Gastroesophageal sphincter (tissue), 4 donors: ENCODE measurements around the gene MYO1G. TPM values are rescaled to one million over a fixed set of nuclear protein-coding genes. Genes with fewer than 3 reads are reported as not detected.
A peak's percentile ranks its signal among the peaks of the same experiment; 100 is the strongest.
"Not testable (repeated sequence)": the region's sequence is repeated elsewhere in the genome, so short reads cannot be mapped to it uniquely, and the experiment has no call there.

Experiments used
- ATAC-seq: fragments of 150-250 bp; one replicate; pipeline ENCODE4 v1.9.1; 2016; ENCODE audit warnings: mild to moderate bottlenecking, moderate library complexity
- H3K27ac ChIP-seq, 4 donors: fragments of 200-600 bp; sonication (generic) in 3 of 4; 1 replicate in 3 of 4; 2 replicates in 1 of 4; pipeline ENCODE4 v1.5.1; 2016 to 2019
- H3K27me3 ChIP-seq: fragments of 200-600 bp; sonication (generic); one replicate; pipeline ENCODE4 v1.5.1; 2019
- H3K36me3 ChIP-seq, 2 donors: fragments of 200-600 bp; sonication (generic); one replicate each; pipeline ENCODE4 v1.5.1; 2019; ENCODE audit warnings: control low read depth in 1 of 2
- H3K4me1 ChIP-seq, 3 donors: fragments of 200-600 bp; sonication (generic); 1 replicate in 2 of 3; 2 replicates in 1 of 3; pipeline ENCODE4 v1.5.1; 2016 to 2019; ENCODE audit warnings: control low read depth in 2 of 3
- H3K4me3 ChIP-seq, 2 donors: fragments of 200-600 bp; sonication (generic); one replicate each; pipeline ENCODE4 v1.5.1; 2019; ENCODE audit warnings: mild to moderate bottlenecking in 1 of 2, moderate library complexity in 1 of 2
- H3K9me3 ChIP-seq, 3 donors: fragments of 200-600 bp; sonication (generic); one replicate each; pipeline ENCODE4 v1.5.1; 2017 to 2019; ENCODE audit warnings: control low read depth in 2 of 3
- CTCF ChIP-seq, 4 experiments: fragments of 200-600 bp in 2 of 4; fragments of 450-650 bp in 2 of 4; sonication (generic) in 1 of 4; IDR thresholded peaks; one replicate each; pipeline ENCODE4 v1.5.1; 2017 to 2019; ENCODE audit warnings: antibody characterized with exemption in 4 of 4, mild to moderate bottlenecking in 2 of 4, moderate library complexity in 2 of 4
- EP300 ChIP-seq: sonication (generic); formaldehyde crosslinking; IDR thresholded peaks from one replicate; pipeline ENCODE4 v1.6.1; 2017; ENCODE audit warnings: antibody characterized with exemption, mild to moderate bottlenecking
- POLR2A ChIP-seq, 2 donors: fragments of 450-650 bp; IDR thresholded peaks; one replicate each; pipeline ENCODE4 v1.6.1; 2017; ENCODE audit warnings: antibody characterized with exemption in 2 of 2, mild to moderate bottlenecking in 2 of 2, moderate library complexity in 1 of 2
- POLR2AphosphoS5 ChIP-seq: sonication (generic); formaldehyde crosslinking; IDR thresholded peaks from one replicate; pipeline ENCODE4 v1.6.1; 2017; ENCODE audit warnings: antibody characterized with exemption
- WGBS, 2 donors: methylation state at CpG; one replicate each; pipeline ENCODE4 v1.1.5; 2018; ENCODE audit warnings: low coverage in 1 of 2; 5-methylcytosine and 5-hydroxymethylcytosine counted together
- total RNA-seq, 4 donors: library from RNA; depleted of rRNA; stranded (reverse); fragments of >200 nt; gene quantifications; one replicate each; pipeline ENCODE4 v1.1.0, GENCODE V29; 2016

The MYO1G gene
- total RNA-seq, 4 donors from 2014 or later: 1.4 to 3.6 (median 2.0) TPM

GRCh38 chr7:44994877-44995554 lies 16.2 kb upstream of the MYO1G start:
- Histone ChIP-seq H3K36me3 (no peaks in the 10 kb centered on the region), H3K4me1 (peaks cover 0 to 9% (median 0%) of the 10 kb centered on the region in 3 donors), H3K4me3 (no peak overlapping the region), H3K27ac (no peak overlapping the region), H3K9me3 (no peaks in the 10 kb centered on the region), H3K27me3 (no peaks in the 10 kb centered on the region)
- 79 to 80% methylated on average over 5 of the region's 5 CpGs for WGBS, 2 donors
- TF ChIP-seq EP300 (no peak), CTCF (IDR thresholded peaks at IDR 0.05) (no peak), POLR2AphosphoS5 (no peak), POLR2A (IDR thresholded peaks at IDR 0.05) (no peak)
- ATAC-seq: no peak

DNA sequence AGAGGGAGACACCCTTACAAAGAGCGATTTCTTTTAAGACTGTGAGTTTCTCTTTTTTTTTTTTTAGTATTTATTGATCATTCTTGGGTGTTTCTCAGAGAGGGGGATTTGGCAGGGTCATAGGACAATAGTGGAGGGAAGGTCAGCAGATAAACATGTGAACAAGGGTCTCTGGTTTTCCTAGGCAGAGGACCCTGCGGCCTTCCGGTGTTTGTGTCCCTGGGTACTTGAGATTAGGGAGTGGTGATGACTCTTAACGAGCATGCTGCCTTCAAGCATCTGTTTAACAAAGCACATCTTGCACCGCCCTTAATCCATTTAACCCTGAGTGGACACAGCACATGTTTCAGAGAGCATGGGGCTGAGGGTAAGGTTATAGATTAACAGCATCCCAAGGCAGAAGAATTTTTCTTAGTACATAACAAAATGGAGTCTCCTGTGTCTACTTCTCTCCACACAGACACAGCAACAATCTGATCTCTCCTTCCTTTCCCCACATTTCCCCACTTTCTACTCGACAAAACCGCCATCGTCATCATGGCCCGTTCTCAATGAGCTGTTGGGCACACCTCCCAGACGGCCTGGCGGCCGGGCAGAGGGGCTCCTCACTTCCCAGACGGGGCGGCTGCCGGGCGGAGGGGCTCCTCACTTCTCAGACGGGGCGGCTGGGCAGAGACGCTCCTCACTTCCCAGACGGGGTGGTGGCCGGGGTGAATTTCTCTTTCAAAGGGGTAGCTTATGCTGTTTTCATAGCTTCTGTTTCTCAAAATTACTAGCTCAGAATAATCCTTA lies 13.4 kb upstream of the MYO1G start:
- H3K4me1 ChIP-seq, H3K36me3 ChIP-seq, H3K4me3 ChIP-seq, H3K27ac ChIP-seq, ATAC-seq, H3K27me3 ChIP-seq, H3K9me3 ChIP-seq: not testable (repeated sequence)
- 77 to 90% methylated on average over 1 to 8 of the region's 21 CpGs for WGBS, 2 donors

DNA sequence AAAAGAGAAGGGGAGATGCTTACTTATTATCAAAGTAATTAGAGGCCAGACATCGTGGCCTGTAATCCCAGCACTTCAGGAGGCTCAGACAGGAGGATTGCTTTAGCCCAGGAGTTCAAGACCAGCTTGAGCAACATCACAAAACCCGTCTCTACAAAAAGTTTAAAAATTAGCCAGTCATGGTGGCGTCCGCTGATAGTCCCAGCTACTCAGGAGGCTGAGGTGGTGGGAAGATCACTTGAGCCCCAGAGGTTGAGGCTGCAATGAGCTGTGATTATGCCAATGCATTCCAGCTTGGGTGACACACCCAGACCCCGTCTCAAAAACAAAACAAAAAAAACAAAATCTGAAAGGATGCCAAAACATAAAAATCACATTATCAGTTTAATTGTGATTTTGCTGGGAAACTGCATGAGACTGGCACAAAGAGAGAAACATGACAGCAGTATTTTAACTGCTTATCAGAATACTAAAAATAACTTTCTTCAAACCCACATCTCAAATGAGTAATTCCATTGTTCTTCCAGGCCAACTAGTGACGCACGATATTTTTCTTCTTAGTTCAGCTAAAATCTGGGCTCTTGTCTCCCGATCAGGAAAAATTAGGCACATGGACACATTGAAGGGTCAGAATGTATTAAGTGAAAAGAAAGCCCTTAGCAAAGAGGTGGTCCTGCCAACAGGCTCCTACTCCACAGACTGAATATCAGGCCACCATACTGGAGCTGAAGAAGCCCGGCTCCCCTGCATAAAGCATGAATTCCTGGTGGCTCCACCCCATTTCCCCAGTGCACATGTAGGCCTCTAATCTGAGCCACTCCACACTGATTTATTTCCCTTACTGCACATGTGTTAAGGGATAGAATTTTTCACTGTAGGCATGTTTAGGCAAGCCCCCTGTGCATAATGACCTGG lies 11.6 kb upstream of the MYO1G start:
- Histone ChIP-seq H3K27me3 (no peaks in the 10 kb centered on the region), H3K9me3 (no peaks in the 10 kb centered on the region), H3K27ac (peak overlapping the region in 2 of 4 donors; percentile 14 to 46), H3K4me3 (no peak overlapping the region), H3K36me3 (peaks cover 0 to 3% of the 10 kb centered on the region in 2 donors), H3K4me1 (peaks cover 0 to 18% (median 5%) of the 10 kb centered on the region in 3 donors)
- ATAC-seq: no peak
- 45 to 75% methylated on average over 5 to 6 of the region's 9 CpGs for WGBS, 2 donors
- no peak for TF ChIP-seq CTCF (IDR thresholded peaks at IDR 0.05)
- TF ChIP-seq POLR2A (IDR thresholded peaks at IDR 0.05): no peak
- TF ChIP-seq POLR2AphosphoS5: no peak
- TF ChIP-seq EP300: no peak

- peaks cover 0 to 15% of the 10 kb centered on the region in 2 donors for H3K36me3 ChIP-seq
- H3K4me1 ChIP-seq: peaks cover 0 to 30% (median 12%) of the 10 kb centered on the region in 3 donors
- H3K9me3 ChIP-seq: no peaks in the 10 kb centered on the region
- TF ChIP-seq POLR2A (IDR thresholded peaks at IDR 0.05): no peak
- no peak for TF ChIP-seq POLR2AphosphoS5
- TF ChIP-seq EP300: no peak
- TF ChIP-seq CTCF (IDR thresholded peaks at IDR 0.05): no peak
- WGBS, 2 donors: 86 to 94% methylated on average over 2 to 3 of the region's 3 CpGs
- no peaks in the 10 kb centered on the region for H3K27me3 ChIP-seq
- ATAC-seq: no peak
- no peak overlapping the region for H3K27ac ChIP-seq
- no peak overlapping the region for H3K4me3 ChIP-seq
These were observed 10.3 kb upstream of the MYO1G start for GRCh38 chr7:44989132-44989531.

DNA sequence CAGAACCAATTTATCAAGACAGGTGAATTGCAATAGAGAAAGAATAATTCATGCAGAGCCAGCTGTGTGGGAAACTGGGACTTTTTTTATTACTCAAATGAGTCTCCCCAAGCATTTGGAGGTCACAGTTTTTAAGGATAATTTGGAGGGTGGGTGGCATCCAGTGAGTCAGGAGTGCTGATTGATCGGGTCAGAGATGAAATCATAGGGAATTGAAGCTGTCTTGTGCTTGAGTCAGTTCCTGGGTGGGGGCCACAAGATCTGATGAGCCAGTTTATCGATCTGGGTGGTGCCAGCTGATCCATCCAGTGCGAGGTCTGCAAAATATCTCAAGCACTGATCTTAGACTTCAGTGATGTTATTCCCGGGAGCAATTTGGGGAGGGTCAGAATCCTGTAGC lies 9.9 kb upstream of the MYO1G start:
- Histone ChIP-seq H3K4me1 (peaks cover 0 to 34% (median 12%) of the 10 kb centered on the region in 3 donors), H3K27ac (no peak overlapping the region), H3K36me3 (peaks cover 0 to 19% of the 10 kb centered on the region in 2 donors), H3K4me3 (no peak overlapping the region), H3K9me3 (no peaks in the 10 kb centered on the region), H3K27me3 (no peaks in the 10 kb centered on the region)
- ATAC-seq: no peak
- WGBS, 2 donors: 61% methylated on average over 3 of the region's 4 CpGs; no CpG with 5 or more reads in 1 of the 2 donors
- TF ChIP-seq CTCF (IDR thresholded peaks at IDR 0.05) (no peak), POLR2AphosphoS5 (no peak), EP300 (no peak)
